NCI-H2029 treated with DMSO at 0.1 percent for 48 hours (cell line): ENCODE results near the gene AKT1.

Experiments
- DNase-seq: peaks from one replicate; lab custom pipeline; 2025; lab: John Stamatoyannopoulos, UW

AKT1 gene

DNA sequence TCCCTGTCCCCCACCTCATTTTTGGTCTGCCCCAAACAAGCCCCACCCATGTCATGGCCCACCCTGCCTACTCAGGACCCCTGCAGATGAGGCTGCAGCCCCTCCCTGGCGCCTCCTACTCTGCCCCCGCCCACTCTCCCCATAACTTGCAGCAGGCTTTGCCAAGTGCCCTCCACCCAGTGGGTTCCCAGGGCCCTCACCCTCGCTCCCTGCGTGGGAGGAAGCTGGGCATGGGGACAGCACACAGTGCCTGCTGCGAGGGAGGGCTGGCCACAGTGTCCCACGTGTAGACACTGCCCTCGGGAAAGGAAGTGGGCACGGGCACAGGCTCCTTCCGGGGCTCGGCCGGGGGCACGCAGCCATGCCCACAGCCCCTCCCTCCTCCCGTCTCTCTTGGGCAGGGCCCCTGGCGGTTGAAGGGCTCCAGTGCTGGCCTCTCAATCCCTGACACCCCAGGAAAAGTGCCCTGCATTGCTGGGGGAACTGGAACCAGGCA is 9.4 kb downstream of the AKT1 start:
- DNase-seq, result no peak

DNA sequence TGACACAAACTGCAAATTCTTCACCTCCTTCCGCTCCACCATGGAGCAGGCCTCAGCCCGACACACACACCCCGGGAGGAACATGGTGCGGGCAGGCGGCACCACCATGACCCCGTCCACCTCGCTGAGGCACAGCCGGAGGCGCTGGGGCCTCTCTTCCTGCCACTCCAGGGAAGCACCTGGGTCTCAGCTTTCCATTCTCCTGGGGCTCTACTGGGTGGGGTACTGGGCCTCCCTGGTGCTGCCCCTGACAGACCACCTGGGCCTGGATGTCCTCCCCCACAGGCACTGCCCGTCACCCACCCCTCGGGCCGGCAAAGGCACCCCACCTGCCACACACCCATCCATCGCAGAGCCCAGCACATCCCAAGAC is 9.9 kb downstream of the AKT1 start:
- DNase-seq, result no peak

DNA sequence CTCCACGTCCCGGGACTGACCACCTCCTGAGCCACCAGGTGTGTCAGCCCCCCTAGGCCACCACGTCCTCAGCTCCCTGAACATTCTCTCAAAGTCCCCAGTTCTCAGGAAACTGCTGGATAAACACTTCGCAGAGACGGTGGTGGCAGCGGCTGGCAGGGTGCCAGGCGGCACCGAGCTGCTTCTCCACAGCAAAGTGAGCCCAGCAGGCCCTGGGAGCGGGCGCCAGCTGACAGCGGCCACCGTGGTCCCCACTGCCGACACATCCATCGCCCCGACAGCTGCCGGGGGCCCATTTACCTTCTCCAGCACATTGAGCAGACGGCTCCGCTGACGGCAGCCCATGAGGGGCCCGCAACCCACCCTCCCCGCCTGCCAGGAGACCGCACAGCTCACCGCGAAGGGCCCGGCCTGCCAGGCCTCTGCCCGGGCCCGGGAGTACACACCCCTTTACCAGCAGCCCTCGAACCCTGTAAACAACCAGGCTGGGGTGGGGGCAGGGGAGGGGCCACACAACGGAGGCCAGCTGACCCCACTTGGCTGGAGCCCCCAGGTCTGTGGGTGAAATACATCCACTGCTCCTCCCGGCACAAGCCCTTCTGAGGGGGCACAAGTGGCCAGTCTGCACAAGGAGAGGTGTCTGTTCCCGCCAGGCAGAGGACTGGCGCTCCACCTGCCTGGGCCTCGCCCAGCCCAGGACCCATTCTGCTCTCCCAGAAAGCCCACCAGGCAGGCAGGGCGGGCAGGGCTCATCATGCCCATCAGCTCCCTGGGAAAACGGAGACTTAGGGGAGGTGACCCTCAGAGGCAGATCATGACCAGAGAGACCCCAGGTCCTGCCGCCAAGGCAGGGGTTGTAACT is 10.5 kb downstream of the AKT1 start:
- DNase-seq, result no peak

DNA sequence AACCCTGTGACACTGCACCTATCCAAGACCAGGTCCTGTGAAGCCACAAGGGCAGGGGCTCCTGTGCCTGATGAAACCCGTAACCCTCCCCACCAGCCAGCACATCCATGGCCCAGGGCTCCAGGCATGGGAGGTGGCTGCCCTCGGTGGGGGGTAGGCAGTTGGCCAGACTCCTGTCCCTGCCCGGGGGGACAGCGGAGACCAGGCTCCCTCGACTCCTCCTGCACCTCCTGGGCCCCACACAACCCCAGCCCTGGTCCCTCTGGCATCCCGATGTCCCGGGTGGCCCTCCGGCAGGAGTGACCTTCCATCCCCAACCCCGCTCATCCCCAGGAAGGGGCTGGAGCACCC is 11.4 kb downstream of the AKT1 start:
- DNase-seq, result no peak

DNA sequence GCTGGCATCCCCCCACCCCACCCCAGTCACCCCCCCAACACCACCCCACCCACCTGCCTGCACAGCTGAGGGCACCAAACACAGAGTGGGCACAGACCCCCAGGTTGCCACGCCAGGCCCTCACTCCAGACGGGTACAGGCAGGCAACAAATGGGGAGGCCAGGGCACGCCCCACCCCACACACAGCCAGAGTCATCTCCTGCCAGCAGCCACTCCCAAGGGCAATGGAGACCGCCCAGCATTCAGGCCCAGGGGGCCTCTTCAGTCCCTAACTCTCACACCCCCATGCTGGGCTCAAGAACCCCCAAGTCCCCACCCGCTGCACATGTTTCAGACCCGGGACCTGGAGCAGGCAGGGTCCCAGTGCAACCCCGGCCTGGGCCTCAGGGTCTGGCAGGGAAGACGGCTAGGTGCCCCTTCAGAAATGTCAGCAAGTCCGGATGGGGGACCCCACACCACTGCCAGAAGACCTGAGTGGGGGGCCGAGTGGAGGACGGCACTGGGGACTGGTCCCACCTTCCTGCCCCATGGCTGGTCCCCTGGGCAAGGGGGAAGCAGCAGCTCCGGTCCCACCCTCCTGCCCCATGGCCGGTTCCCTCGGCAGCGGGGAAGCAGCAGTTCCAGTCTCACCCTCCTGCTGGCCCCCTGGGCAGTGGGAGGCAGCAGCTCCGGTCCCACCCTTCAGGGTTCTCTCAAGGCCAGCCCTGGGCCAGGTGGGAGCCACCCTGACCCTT is 11.9 kb downstream of the AKT1 start:
- DNase-seq, result no peak

DNA sequence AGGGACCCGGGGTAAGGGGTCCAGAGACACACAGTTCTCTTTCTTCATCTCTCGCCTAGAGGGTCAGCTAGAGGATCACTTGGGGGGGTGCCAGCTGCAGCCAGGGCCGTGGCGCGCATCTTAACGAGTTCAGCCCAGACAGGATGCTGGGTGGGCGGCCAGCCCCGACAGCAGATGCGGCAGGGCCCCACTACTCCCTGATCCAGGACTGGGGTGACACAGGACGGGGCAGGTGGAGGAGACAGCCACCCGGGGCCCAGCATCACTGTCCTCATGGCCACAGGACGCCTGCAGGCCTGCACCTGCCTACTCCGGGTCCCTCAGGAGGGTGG is 12.8 kb downstream of the AKT1 start:
- DNase-seq, result no peak

DNA sequence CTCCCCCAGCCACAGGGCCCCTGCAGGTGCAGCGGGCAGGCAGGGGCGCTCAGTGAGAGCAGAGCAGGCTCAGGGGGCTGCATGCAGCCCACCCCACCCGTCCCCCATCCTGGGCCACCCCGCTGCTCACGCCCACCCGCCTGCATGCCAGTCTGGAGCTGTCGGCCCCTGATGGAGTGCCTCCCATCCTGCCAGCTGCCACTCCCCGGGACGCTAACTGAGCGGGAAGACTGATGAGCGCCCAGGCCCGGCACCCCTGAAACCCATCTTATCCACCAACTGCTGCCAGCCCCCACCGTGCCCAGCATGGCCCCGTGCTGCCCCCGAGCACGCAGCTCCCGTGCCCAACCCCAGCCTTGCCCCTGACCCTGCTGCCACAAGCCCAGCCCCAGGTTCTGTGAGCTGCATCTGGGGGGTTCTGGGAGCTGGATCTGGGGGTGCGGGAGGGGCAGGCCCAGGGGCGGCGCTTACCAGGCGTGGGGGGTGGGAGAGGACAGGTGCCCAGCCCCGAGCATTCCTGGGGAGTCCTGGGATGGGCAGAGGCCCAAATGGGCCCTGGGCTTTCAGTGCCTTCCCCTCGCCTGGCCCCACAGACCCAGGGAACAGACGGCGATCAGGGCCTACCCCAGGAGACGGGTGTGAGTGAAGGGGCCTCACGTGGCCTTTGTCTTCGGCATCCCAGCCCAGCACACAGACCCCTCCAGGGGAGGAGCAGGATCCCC is 13.3 kb downstream of the AKT1 start:
- DNase-seq, result no peak

DNA sequence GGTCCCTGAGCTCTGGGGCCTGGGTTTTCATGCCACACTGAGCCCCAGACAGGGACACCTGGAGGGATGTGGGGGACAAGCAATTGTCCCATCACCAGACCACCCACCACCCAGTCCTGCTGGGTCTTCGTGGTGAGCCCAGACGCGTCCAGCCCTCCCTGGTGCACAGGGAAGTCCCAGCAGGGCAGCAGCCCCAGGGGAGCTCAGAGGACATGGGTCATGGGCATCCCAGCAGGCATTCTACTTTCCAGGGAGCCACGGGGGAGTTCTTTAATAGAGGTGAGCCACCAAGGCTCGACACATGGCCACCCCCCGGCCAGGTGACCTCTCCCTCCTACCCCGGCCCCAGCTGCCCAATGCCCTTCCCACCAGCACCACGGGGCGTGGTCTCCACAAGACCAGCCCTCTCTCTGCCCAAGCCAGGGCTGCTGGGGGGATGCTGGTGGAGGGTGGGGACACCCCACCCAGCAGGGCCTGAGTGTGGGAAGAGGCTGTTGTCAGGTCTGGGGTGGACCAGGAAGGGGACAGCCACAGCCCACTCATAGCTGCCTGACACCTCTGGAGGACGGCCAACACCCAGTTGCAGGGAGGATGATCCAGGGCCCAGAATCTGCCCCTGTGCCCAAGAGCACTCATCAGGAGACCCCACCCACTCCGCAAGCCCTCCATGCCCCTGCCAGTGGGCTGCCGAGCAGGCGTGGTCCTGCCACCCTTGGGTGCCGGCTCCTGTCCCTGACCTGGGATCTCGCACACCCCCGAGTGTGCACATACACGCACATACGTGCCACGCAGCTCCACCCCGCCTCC is 14.1 kb downstream of the AKT1 start:
- no peak for DNase-seq

DNA sequence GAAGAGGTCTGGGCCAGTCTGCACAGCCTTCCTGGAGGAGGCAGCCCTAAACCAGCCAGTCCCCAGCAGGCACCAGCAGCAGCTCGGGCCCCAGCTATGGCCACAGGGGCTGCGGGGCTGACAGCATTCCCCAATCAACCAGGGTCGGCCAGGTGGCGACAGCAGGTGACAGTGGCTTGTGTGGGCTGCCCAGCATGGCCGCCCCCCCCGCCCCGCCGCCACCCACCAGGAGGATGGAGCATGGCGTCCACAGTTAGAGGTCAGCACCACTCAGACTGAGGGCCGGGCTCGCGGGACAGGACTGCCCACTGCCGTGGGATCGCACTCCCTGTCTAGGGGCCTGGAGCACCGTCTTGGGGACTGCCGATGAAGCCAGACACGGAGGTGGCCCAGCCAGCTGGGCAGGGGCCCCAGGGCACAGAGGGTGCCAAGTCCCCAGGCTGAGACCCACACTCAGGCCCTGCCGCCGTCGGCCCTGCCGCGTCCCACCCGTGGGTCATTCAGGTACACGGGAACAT is 15.0 kb downstream of the AKT1 start:
- DNase-seq, result no peak

DNA sequence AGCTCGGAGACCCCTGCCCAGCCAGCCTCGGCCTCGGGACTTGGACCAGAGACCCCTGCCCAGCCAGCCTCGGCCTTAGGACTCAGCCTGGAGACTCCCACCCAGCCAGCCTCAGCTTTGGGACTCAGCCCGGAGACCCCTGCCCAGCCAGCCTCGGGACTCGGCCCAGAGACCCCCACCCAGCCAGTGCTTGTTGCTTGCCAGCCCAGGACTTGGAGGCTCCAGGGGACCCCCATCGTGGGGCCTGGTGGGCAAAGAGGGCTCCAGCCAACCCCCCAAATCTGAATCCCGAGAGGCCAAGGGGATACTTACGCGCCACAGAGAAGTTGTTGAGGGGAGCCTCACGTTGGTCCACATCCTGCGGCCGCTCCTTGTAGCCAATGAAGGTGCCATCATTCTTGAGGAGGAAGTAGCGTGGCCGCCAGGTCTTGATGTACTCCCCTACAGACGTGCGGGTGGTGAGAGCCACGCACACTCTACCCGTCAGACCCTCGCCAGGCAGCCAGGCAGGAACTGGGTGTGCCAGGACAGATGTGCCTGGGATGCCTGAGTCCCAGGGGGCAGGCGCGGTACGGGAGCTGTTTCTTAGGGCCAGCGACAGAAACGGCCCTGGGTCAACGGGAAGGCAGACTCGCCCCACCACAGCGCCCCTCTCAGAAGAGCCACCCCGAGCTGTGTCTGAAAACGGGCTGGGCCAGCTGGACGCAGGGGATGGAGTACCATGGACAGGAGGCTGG is 15.6 kb downstream of the AKT1 start:
- no peak for DNase-seq

DNA sequence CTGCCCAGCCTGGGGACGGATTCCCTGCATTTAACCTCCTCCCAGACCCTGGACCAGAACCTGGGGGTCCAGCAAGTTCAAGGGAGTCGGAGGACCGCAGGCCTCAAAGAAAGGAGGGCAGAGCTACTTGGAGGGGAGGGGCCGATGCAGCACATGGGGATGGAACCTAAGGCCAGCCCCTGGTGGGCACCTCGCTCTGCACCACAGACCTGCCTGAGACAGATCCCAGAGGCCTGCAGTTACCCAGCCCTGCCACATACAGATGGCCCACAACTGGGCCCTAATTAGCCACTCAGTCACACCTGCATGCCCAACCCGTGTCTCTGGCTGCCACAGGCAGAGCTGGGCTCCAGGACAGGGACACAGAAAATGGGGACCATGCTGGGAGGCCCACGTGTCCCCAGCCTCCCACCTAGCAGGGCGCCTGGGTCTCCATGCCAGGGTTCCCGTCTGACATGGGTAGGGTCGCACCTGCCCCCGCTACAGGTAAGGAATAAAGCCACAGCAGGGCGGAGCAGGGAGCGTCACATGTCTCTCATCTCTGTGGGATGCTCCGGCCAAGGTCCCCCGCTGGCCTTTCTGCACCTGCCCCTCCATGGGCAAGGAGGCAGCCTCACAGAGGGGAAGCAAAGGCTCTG is 16.7 kb downstream of the AKT1 start:
- no peak for DNase-seq

DNA sequence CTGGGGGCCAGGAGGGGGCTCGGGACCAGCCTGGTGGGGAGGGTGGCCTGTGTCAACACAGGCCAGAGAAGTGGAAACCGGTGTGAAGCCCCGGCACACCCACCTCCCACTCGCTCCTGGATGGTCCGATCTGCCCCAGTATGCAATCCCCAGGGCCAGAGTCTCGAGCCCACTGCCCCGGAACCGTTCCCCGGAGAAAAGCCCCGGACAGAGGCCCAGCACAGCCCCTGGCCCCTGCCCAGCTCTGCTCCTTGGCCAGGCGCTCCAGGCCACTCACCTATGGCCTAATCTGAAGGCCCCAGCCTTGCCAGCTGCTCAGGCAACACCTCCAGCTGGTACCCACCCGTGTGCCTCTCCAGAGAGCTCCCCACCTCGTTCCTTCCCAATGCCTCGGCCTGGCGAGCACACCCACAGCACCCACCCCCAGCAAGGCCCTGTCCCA is 17.7 kb downstream of the AKT1 start:
- DNase-seq, result no peak

DNA sequence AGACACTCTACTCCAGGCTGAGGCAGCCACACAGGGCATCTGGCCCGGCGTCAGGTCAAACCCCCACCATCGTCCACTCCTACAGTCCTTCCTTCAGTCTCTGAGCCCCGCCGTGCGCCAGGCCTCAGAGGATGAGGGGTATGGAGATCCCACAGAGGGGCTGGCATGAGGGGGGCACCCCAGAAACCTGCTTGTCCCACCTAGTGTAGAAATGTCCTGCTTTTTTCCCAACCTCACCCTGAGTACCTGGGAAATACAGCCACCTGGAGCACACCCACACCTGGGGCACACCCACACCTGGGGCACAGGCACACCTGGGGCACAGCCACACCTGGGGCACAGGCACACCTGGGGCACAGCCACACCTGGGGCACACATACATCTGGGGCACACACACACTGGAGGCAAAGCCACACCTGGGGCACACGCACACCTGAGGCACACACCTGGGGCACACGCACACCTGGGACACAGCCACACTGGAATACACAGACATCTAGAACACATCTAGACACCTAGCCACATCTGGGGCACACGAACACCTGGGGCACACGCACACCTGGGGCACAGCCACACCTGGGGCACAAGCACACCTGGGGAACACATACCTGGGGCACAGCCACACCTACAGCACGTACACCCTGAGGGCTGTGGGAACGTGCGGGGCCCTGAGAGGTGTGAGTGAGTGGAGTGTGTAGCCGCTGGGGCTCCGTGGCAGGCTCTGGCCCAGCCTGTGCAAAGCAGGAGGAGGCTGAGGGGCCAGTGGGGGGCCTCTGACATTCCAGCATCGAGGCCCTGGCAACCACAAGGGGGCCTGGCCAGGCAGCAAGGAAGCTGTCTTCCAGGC is 18.4 kb downstream of the AKT1 start:
- DNase-seq, result no peak

DNA sequence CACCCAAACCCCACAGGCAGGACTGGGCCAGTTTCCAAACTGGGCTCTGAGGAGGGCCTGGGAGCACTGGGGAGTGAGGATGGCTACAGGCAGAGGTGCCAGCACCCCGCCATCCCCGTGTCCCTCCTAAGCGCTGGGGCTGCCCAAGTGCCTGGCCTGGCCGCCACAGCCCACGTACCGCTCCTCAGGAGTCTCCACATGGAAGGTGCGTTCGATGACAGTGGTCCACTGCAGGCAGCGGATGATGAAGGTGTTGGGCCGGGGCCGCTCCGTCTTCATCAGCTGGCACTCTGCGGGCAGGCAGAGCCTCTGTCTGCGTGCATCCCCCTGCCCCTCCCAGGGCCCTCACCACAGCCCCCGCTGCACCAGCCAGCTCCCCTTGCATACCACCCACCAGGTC is 19.1 kb downstream of the AKT1 start:
- DNase-seq, result no peak

DNA sequence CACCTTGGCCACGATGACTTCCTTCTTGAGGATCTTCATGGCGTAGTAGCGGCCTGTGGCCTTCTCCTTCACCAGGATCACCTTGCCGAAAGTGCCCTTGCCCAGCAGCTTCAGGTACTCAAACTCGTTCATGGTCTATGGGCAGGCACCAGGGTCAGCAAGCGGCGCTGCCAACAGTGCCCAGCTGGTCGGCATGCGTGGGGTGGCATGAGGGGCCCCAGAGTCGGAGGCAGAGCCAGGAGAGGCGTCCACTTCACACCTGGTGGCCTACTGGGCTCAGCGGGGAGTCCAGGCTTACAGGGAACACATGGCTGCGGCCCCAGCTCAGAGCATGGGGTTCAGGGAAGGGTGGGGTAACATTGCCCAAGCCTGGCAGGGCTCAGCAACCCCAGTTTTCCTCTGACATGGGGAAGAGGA is 20.5 kb downstream of the AKT1 start:
- DNase-seq, result no peak

DNA sequence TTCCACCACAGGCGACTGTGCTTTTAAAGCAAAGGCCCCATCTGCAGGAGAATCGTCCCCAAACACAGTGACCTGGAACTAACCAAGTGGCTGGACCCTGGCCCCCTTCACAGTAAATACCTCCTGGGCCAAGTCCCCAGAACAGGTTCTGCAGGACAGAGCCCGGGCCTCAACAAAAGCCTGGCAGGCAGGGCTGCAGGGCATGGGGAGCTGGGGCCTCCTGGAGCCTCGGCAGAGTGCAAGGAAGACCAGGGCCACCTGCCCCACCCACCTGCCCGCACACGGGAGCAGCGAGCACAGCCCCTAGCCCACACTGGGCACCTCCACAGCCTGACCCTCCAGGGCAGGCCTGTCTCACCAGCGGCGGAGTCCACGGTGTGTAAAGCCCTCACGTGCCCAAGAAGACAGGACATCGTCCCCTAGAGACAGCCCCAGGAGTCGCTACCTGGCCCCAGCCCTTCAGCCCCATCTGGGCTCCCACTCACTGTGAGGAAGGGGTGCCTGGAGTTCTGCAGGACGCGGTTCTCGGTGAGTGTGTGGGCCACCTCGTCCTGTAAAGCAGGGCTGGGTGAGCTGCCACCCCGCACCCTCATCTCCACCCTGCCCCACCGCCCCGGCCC is 21.0 kb downstream of the AKT1 start:
- DNase-seq, result no peak

DNA sequence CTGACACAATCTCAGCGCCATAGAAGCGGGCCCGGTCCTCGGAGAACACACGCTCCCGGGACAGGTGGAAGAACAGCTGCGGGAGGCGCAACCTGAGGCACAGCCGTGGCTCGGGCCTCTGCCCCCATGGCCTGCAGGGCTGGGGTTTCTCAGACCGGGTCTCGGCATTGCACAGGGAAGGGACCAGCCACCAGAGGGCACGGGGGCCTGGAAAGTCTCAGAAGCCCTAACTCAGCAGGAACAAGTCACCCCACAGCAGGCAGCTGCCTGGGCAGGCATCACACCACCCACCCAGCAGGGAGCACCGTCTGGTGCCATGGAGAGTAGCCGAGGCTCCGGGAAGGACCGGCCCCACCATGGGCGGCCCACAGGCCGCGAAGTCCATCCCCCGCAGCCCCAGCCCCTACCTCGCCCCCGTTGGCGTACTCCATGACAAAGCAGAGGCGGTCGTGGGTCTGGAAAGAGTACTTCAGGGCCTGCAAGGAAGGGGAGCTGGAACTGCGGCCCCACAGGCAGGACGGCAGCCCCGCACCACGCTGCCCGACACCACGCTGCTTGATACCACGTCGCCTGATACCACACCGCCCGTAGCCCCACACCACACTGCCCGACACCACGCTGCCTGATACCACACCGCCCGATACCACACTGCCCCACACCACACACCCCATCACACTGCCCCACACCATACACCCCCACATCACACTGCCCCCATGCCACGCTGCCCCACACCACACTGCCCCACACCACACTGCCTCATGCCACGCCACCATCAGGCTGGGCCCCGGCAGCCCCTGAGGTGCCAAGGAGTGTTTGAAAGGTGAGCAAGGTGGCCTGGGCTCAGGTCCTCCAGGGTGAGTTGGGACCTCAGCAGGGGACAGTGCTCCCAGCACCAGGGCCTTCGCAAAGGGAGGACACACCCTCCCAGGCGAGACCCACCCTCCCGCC is 21.8 kb downstream of the AKT1 start:
- DNase-seq, result no peak
